ENCODE data around the gene CCSER1. TPM values are rescaled to one million over a fixed set of nuclear protein-coding genes. Genes with fewer than 3 reads are reported as not detected.

Gene CCSER1
- total and polyA plus RNA-seq, 2 donors (not counting 1 experiment from before 2014, with no cell fraction given) = under 0.01 TPM; not detected in 1

DNA sequence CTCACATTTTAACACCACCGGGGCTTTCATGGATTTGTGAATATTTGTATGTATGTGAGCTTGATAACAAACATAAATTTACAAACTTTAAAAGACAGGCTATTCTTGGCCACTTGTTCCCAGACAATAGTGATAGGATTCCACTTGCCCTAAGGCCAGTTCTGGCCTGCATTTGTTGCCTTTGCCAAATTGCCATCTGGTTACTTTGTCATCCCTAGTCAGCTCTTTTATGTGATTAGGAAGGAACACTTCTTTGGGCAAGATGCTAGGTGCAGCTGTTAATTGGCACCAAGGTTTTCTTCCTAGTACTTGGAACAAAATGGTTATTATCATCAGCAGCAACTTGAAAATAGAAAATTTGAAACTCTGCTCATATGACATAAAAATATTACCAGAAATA lies 63.3 kb downstream of the CCSER1 start:
- no peaks in the 10 kb centered on the region for H3K4me1 ChIP-seq (ENCODE audit: control insufficient read depth, extremely low read depth, insufficient read depth, low read length)

DNA sequence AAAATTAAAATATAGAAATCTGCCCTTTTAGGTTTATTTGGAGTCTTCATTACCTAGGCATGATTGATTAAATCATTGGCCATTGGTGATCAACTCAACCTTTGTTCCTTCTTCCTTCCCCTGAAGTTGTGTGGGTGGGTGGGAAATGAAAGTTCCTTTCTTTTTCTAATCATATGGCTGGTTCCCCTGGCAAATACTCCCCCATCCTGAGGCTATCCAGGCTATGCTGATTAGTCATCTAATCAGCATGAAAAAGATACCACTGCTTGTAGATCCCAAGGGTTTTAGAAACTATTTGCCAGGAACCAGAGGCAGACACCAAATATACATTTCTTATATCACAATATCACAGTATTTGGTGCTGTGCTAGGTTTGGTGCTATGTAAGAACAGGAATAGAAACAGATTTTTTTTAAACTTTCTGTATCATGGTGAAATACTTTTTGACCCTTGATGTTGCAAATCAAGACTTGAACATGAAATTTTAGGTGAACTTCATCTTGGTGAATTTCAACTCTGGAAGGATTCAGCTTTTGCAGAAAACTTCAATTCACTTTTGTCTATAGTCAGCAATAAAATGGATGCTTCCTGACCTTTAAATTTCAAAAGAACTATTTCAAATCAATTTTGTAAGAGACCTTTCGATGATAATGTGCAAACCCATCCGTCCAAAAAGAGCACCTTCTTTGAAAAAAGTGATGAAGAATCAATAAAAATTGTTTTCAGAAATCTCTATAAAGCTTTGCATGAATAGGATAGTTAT lies 71.1 kb downstream of the CCSER1 start:
- no peaks in the 10 kb centered on the region for H3K79me2 ChIP-seq (ENCODE audit: control insufficient read depth, insufficient read depth, low read length)
- no peak overlapping the region for H2AFZ ChIP-seq (ENCODE audit: low read length)
- no peak overlapping the region for H3K4me3 ChIP-seq (replicated peaks in 1 of 4; ENCODE audit: control extremely low read depth in 1 of 4, insufficient read depth in 1 of 4, low read depth in 3 of 4, low read length in 4 of 4)
- peak in 1 of 2 donors; percentile 1 for DNase-seq (ENCODE audit: low read depth in 2 of 2)
- no peaks in the 10 kb centered on the region for H3K9me3 ChIP-seq (ENCODE audit: control insufficient read depth, insufficient read depth, low read depth, low read length)
- H3K4me1 ChIP-seq (ENCODE audit: control insufficient read depth, extremely low read depth, insufficient read depth, low read length) = no peaks in the 10 kb centered on the region
- H3K27ac ChIP-seq (ENCODE audit: insufficient read depth, low read length) = no peak overlapping the region
- no peak overlapping the region for H3K4me2 ChIP-seq (ENCODE audit: extremely low read depth, insufficient read depth, low read length)
- H3K9ac ChIP-seq (ENCODE audit: insufficient read depth, low read length) = no peak overlapping the region
- TF ChIP-seq, protein P1, sequence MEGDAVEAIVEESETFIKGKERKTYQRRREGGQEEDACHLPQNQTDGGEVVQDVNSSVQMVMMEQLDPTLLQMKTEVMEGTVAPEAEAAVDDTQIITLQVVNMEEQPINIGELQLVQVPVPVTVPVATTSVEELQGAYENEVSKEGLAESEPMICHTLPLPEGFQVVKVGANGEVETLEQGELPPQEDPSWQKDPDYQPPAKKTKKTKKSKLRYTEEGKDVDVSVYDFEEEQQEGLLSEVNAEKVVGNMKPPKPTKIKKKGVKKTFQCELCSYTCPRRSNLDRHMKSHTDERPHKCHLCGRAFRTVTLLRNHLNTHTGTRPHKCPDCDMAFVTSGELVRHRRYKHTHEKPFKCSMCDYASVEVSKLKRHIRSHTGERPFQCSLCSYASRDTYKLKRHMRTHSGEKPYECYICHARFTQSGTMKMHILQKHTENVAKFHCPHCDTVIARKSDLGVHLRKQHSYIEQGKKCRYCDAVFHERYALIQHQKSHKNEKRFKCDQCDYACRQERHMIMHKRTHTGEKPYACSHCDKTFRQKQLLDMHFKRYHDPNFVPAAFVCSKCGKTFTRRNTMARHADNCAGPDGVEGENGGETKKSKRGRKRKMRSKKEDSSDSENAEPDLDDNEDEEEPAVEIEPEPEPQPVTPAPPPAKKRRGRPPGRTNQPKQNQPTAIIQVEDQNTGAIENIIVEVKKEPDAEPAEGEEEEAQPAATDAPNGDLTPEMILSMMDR (conservative IDR thresholded peaks at IDR 0.05 in 1 of 2, IDR thresholded peaks at IDR 0.05 in 1 of 2; ENCODE audit: low read depth in 1 of 2, low read length in 2 of 2) = no peak
- no peak for TF ChIP-seq EZH2 (IDR thresholded peaks at IDR 0.05; ENCODE audit: low read length, missing control alignments)
- no peaks in the 10 kb centered on the region for H4K20me1 ChIP-seq (ENCODE audit: control insufficient read depth, extremely low read depth, insufficient read depth, low read length)
- no peaks in the 10 kb centered on the region for H3K36me3 ChIP-seq (ENCODE audit: control insufficient read depth, insufficient read depth, low read length)
- no peaks in the 10 kb centered on the region for H3K27me3 ChIP-seq (ENCODE audit: control insufficient read depth, insufficient read depth, low read length)

More for the DNA sequence above, 63.3 kb downstream of the CCSER1 start:
- H2AFZ ChIP-seq (ENCODE audit: low read length) = no peak overlapping the region
- H3K79me2 ChIP-seq (ENCODE audit: control insufficient read depth, insufficient read depth, low read length) = no peaks in the 10 kb centered on the region
- H3K9me3 ChIP-seq (ENCODE audit: control insufficient read depth, insufficient read depth, low read depth, low read length) = no peaks in the 10 kb centered on the region
- no peak overlapping the region for H3K4me2 ChIP-seq (ENCODE audit: extremely low read depth, insufficient read depth, low read length)
- no peaks in the 10 kb centered on the region for H3K27me3 ChIP-seq (ENCODE audit: control insufficient read depth, insufficient read depth, low read length)
- DNase-seq (ENCODE audit: low read depth in 2 of 2) = no peak
- H3K27ac ChIP-seq (ENCODE audit: insufficient read depth, low read length) = no peak overlapping the region
- H3K36me3 ChIP-seq (ENCODE audit: control insufficient read depth, insufficient read depth, low read length) = no peaks in the 10 kb centered on the region
- TF ChIP-seq, protein P1 (conservative IDR thresholded peaks at IDR 0.05 in 1 of 2, IDR thresholded peaks at IDR 0.05 in 1 of 2; ENCODE audit: low read depth in 1 of 2, low read length in 2 of 2) = no peak
- no peak for TF ChIP-seq EZH2 (IDR thresholded peaks at IDR 0.05; ENCODE audit: low read length, missing control alignments)
- H3K4me3 ChIP-seq (replicated peaks in 1 of 4; ENCODE audit: control extremely low read depth in 1 of 4, insufficient read depth in 1 of 4, low read depth in 3 of 4, low read length in 4 of 4) = no peak overlapping the region
- H4K20me1 ChIP-seq (ENCODE audit: control insufficient read depth, extremely low read depth, insufficient read depth, low read length) = no peaks in the 10 kb centered on the region
- H3K9ac ChIP-seq (ENCODE audit: insufficient read depth, low read length) = no peak overlapping the region

DNA sequence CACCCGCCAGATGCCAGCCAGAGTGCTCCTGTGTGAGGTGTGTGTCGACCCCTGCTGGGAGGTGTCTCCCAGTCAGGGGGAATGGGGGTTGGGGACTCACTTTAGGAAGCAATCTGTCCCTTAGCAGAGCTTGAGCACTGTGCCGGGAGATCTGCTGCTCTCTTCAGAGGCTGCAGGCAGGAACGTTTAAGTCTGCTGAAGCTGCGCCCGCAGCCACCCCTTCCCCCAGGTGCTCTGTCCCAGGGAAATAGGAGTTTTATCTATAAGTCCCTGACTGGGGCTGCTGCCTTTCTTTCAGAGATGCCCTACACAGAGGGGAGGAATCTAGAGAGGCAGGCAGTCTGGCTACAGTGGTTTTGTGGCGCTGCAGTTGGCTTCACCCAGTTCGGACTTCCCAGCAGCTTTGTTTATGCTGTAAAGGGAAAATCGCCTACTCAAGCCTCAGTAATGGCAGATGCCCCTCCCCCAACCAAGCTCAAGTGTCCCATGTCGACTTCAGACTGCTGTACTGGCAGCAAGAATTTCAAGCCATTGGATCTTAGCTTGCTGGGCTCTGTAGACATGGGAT lies 80.8 kb downstream of the CCSER1 start:
- Histone ChIP-seq H3K27me3 (ENCODE audit: control insufficient read depth, insufficient read depth, low read length) (no peaks in the 10 kb centered on the region), H3K79me2 (ENCODE audit: control insufficient read depth, insufficient read depth, low read length) (no peaks in the 10 kb centered on the region), H3K9me3 (ENCODE audit: control insufficient read depth, insufficient read depth, low read depth, low read length) (no peaks in the 10 kb centered on the region), H3K27ac (ENCODE audit: insufficient read depth, low read length) (no peak overlapping the region), H3K36me3 (ENCODE audit: control insufficient read depth, insufficient read depth, low read length) (no peaks in the 10 kb centered on the region), H4K20me1 (ENCODE audit: control insufficient read depth, extremely low read depth, insufficient read depth, low read length) (no peaks in the 10 kb centered on the region), H3K4me1 (ENCODE audit: control insufficient read depth, extremely low read depth, insufficient read depth, low read length) (no peaks in the 10 kb centered on the region), H2AFZ (ENCODE audit: low read length) (no peak overlapping the region), H3K9ac (ENCODE audit: insufficient read depth, low read length) (no peak overlapping the region), H3K4me2 (ENCODE audit: extremely low read depth, insufficient read depth, low read length) (no peak overlapping the region), H3K4me3 (replicated peaks in 1 of 4; ENCODE audit: control extremely low read depth in 1 of 4, insufficient read depth in 1 of 4, low read depth in 3 of 4, low read length in 4 of 4) (no peak overlapping the region)
- DNase-seq (ENCODE audit: low read depth in 2 of 2) = no peak
- TF ChIP-seq, protein P1 (conservative IDR thresholded peaks at IDR 0.05 in 1 of 2, IDR thresholded peaks at IDR 0.05 in 1 of 2; ENCODE audit: low read depth in 1 of 2, low read length in 2 of 2) = no peak
- TF ChIP-seq EZH2 (IDR thresholded peaks at IDR 0.05; ENCODE audit: low read length, missing control alignments) = no peak

Data from fibroblast of lung (primary cell).